ENCODE results near the gene TIMM10.

TIMM10 gene

GRCh38 chr11:57530596-57531507 is at the start of gene TIMM10:
TIMM10 (minus strand) TSS chr11:57530754; CDS start chr11:57530189, 565 bp downstream.
- DNase-seq (ENCODE audit: low spot score), result peak; percentile 93

GRCh38 chr11:57574061-57574460 is 43.5 kb upstream of the TIMM10 start:
- no peak for DNase-seq (ENCODE audit: low spot score)

GRCh38 chr11:57571606-57572005 is 41.1 kb upstream of the TIMM10 start:
- DNase-seq (ENCODE audit: low spot score), result no peak

GRCh38 chr11:57568330-57568766 is 37.8 kb upstream of the TIMM10 start:
- DNase-seq (ENCODE audit: low spot score), result no peak

GRCh38 chr11:57567515-57568329 is 37.2 kb upstream of the TIMM10 start, which contains the start of gene UBE2L6:
UBE2L6 (minus strand) TSS chr11:57567672; CDS start chr11:57567611, 61 bp downstream.
- DNase-seq (ENCODE audit: low spot score), result peak; percentile 91

- DNase-seq (ENCODE audit: low spot score), result peak; percentile 29
Observed at GRCh38 chr11:57566905-57567514, 36.5 kb upstream of the TIMM10 start.

- peak; percentile 63 for DNase-seq (ENCODE audit: low spot score)
Observed at GRCh38 chr11:57566005-57566904, 35.7 kb upstream of the TIMM10 start.

- no peak for DNase-seq (ENCODE audit: low spot score)
Observed at GRCh38 chr11:57562596-57562995, 32.0 kb upstream of the TIMM10 start.

- no peak for DNase-seq (ENCODE audit: low spot score)
Observed at GRCh38 chr11:57560146-57560545, 29.6 kb upstream of the TIMM10 start.

GRCh38 chr11:57556041-57556440 is 25.5 kb upstream of the TIMM10 start:
- DNase-seq (ENCODE audit: low spot score), result no peak

GRCh38 chr11:57555393-57555792 is 24.8 kb upstream of the TIMM10 start:
- DNase-seq (ENCODE audit: low spot score), result no peak

GRCh38 chr11:57552479-57552878 is 21.9 kb upstream of the TIMM10 start:
- DNase-seq (ENCODE audit: low spot score), result no peak

GRCh38 chr11:57551941-57552340 is 21.4 kb upstream of the TIMM10 start:
- no peak for DNase-seq (ENCODE audit: low spot score)

GRCh38 chr11:57549983-57550382 is 19.4 kb upstream of the TIMM10 start:
- DNase-seq (ENCODE audit: low spot score), result no peak

GRCh38 chr11:57547854-57548377 is 17.4 kb upstream of the TIMM10 start:
- DNase-seq (ENCODE audit: low spot score), result no peak

- DNase-seq (ENCODE audit: low spot score), result peak; percentile 65
Observed at GRCh38 chr11:57546869-57547475, 16.4 kb upstream of the TIMM10 start.

GRCh38 chr11:57546451-57546850 is 15.9 kb upstream of the TIMM10 start:
- DNase-seq (ENCODE audit: low spot score), result no peak

- no peak for DNase-seq (ENCODE audit: low spot score)
Observed at GRCh38 chr11:57545883-57546282, 15.3 kb upstream of the TIMM10 start.

- no peak for DNase-seq (ENCODE audit: low spot score)
Observed at GRCh38 chr11:57544566-57544965, 14.0 kb upstream of the TIMM10 start.

- DNase-seq (ENCODE audit: low spot score), result no peak
Observed at GRCh38 chr11:57543593-57543992, 13.0 kb upstream of the TIMM10 start.

- no peak for DNase-seq (ENCODE audit: low spot score)
Observed at GRCh38 chr11:57542582-57542981, 12.0 kb upstream of the TIMM10 start.
